GM12878 (cell line): ENCODE data around the gene QPRT. TPM values are rescaled to one million over a fixed set of nuclear protein-coding genes. Genes with fewer than 3 reads are reported as not detected.

ENCODE experiments used
- CHD2 ChIP-seq: IDR thresholded peaks from 2 replicates; pipeline ENCODE4 v1.6.1; 2011; ENCODE audit warnings: low read depth, low read length, improper control_type of control experiment, borderline replicate concordance
- CHD4 ChIP-seq: fragments of 200-600 bp; sonication (generic); IDR thresholded peaks from 2 replicates; pipeline ENCODE4 v1.6.1; 2016; ENCODE audit warnings: mild to moderate bottlenecking
- CTCF ChIP-seq, 3 experiments: IDR thresholded peaks in 2 of 3; conservative IDR thresholded peaks in 1 of 3; 2 replicates each; pipeline ENCODE4 v1.5.1; 2011; ENCODE audit warnings: low read depth in 3 of 3, low read length in 3 of 3, mild to moderate bottlenecking in 3 of 3, control low read depth in 2 of 3, moderate library complexity in 2 of 3, inconsistent platforms in 1 of 3, mixed read lengths in 1 of 3; ENCODE audit not compliant: control insufficient read depth in 2 of 3, insufficient read depth in 1 of 3; ENCODE audit errors: extremely low read depth in 1 of 3
- EZH2 ChIP-seq: IDR thresholded peaks from 2 replicates; pipeline ENCODE4 v1.6.1; 2012; ENCODE audit warnings: low read depth, mild to moderate bottlenecking, control low read depth, inconsistent platforms, low read length, borderline replicate concordance; ENCODE audit not compliant: control insufficient read depth
- MEF2B ChIP-seq: fragments of 450-650 bp; IDR thresholded peaks from 2 replicates; pipeline ENCODE4 v1.6.1; 2018; ENCODE audit warnings: mild to moderate bottlenecking, moderate library complexity; ENCODE audit not compliant: partially characterized antibody, poor library complexity, severe bottlenecking
- MXI1 ChIP-seq: fragments of 150-350 bp; IDR thresholded peaks from 2 replicates; pipeline ENCODE4 v1.6.1; 2011; ENCODE audit warnings: low read depth, mild to moderate bottlenecking, inconsistent platforms, low read length, improper control_type of control experiment
- POU2F2 ChIP-seq: IDR thresholded peaks from 3 replicates; pipeline ENCODE4 v1.6.1; 2011; ENCODE audit warnings: low read depth, mild to moderate bottlenecking, low read length, borderline replicate concordance
- REST ChIP-seq: IDR thresholded peaks from 2 replicates; pipeline ENCODE4 v1.6.1; 2012; ENCODE audit warnings: mild to moderate bottlenecking, low read depth, low read length
- STAT1 ChIP-seq: fragments of 450-650 bp; conservative IDR thresholded peaks from 2 replicates; pipeline ENCODE4 v1.6.1; 2014; ENCODE audit warnings: antibody characterized with exemption, mild to moderate bottlenecking
- polyA plus RNA-seq, 11 experiments: library from polyadenylated mRNA; depleted of rRNA in 4 of 11; unstranded in 6 of 11; stranded (reverse) in 5 of 11; fragments of >200 nt; fragmentation: Nextera tagmentation in 4 of 11; fragmentation: Illumina TruSeq in 1 of 11; extraction: Ambion mirVana in 4 of 11; extraction: Trizol in 1 of 11; gene quantifications; 1 replicate in 1 of 11; 2 replicates in 10 of 11; pipeline versions ENCODE4 v1.2.1 to v1.2.3, GENCODE V29; 2011 to 2016; ENCODE audit warnings: inconsistent platforms in 2 of 11, missing spikeins in 2 of 11, low read depth in 1 of 11
- total RNA-seq, 4 experiments: library from RNA; depleted of rRNA in 3 of 4; stranded (reverse); fragments of >200 nt in 3 of 4; fragmentation: Illumina TruSeq in 1 of 4; extraction: Trizol in 1 of 4; gene quantifications; 2 replicates each; pipeline versions ENCODE4 v1.2.1 to v1.2.3, GENCODE V29; 2013 to 2021

The QPRT gene
- total and polyA plus RNA-seq, 10 of the 15 experiments (the other 5 are each of a cell fraction or from before 2014, with no cell fraction given) = 2.7 to 43.0 (median 31.3) TPM

DNA sequence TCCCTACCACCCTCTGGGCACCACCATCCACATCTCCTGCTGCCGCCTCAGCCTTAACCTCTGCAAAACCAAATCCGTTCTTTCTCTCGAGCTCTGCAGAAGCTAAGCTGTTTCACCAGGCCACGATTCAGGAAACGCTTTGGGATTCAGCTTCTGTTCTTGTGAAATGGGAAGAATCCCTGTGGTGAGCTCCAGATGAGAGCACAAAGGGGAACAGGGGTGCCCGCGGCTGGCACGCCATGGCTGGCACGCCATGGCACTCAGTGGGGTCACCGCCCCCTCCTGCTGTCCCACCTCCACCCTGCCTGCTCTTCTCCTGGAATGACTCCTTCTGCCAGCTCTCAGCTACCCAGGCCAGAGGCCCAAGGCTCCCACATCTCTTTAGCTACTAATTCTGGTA is 5.7 kb downstream of the QPRT start (continued):
- TF ChIP-seq REST (no peak), MEF2B (no peak), STAT1 (no peak), MXI1 (no peak), CHD4 (no peak), CTCF (IDR thresholded peaks at IDR 0.05 in 2 of 3, conservative IDR thresholded peaks at IDR 0.05 in 1 of 3; ENCODE audit: control insufficient read depth in 2 of 3, extremely low read depth in 1 of 3, insufficient read depth in 1 of 3, low read depth in 3 of 3, low read length in 3 of 3) (no peak), EZH2 (no peak), CHD2 (no peak), POU2F2 (no peak)
